Calu3 (cell line): ENCODE data around the gene FNBP1. TPM values are rescaled to one million over a fixed set of nuclear protein-coding genes. Genes with fewer than 3 reads are reported as not detected.

Source experiments
- BruUV-seq: library from RNA; stranded (reverse); fragments of 400-500 nt; replicated peaks from 2 replicates; lab custom pipeline; 2021; lab: Mats Ljungman, UMichigan
- CTCF ChIA-PET: fragments of 300-600 bp; sonication (Branson Sonifier 250); formaldehyde crosslinking; loops from one replicate; lab custom pipeline; 2022; ENCODE audit warnings: antibody characterized with exemption; lab: Charles Lee
- DNase-seq: peaks from one replicate; pipeline ENCODE4 v3.0.0; 2022
- H3K27ac Mint-ChIP-seq: one replicate; pipeline ENCODE4 v1.8.0; 2022; ENCODE audit warnings: mixed read lengths; ENCODE audit not compliant: unreplicated experiment
- H3K27me3 Mint-ChIP-seq: one replicate; pipeline ENCODE4 v1.8.0; 2022; ENCODE audit warnings: mixed read lengths; ENCODE audit not compliant: unreplicated experiment
- H3K36me3 Mint-ChIP-seq: one replicate; pipeline ENCODE4 v1.8.0; 2022; ENCODE audit warnings: mild to moderate bottlenecking, moderate library complexity, mixed read lengths; ENCODE audit not compliant: insufficient read depth, unreplicated experiment
- H3K4me1 Mint-ChIP-seq: one replicate; pipeline ENCODE4 v1.8.0; 2022; ENCODE audit warnings: mild to moderate bottlenecking, low read depth, mixed read lengths; ENCODE audit not compliant: unreplicated experiment
- H3K4me3 Mint-ChIP-seq: one replicate; pipeline ENCODE4 v1.8.0; 2022; ENCODE audit warnings: mild to moderate bottlenecking, low read depth, moderate library complexity, mixed read lengths; ENCODE audit not compliant: unreplicated experiment
- H3K9me3 Mint-ChIP-seq: one replicate; pipeline ENCODE4 v1.8.0; 2022; ENCODE audit warnings: low read depth, mixed read lengths; ENCODE audit not compliant: unreplicated experiment
- intact Hi-C: fragments of 100-400 bp; cut with micrococcal nuclease; formaldehyde crosslinking; loops from one replicate; pipeline ENCODE4 v1.10.0; 2022; ENCODE audit not compliant: unreplicated experiment
- total RNA-seq: library from RNA; stranded (reverse); gene quantifications from 2 replicates; pipeline ENCODE4 v1.2.3, GENCODE V29; 2022
- TF ChIP-seq, protein P1 (sequence below): fragments of 200-600 bp; IDR thresholded peaks from one replicate; pipeline ENCODE4 v1.8.0; 2022; ENCODE audit warnings: antibody characterized with exemption; ENCODE audit not compliant: unreplicated experiment

The FNBP1 gene
- total RNA-seq, 1 experiment from 2014 or later: 9.9 TPM

DNA sequence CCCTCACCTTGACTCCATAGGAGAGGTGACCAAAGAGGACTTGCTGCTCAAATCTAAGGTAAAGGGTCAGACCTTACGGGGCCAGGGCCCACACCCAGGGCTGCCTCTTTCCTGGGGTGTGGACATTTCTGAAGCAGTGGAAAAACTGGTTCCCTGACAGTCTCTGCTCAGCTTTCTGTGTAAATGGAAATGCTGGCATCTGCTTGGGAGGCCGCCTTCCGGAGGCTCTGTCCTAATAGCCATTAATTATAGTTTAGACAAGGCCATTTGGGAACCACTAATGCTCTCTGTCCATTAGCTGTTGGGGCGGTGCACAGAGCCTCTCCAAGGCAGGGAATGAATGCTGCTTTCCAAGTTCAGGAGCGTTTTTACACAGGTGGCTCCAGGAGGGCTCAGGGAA is 190.4 kb downstream of the FNBP1 start:
- H3K9me3 Mint-ChIP-seq: no peaks in the 10 kb centered on the region
- no peak overlapping the region for H3K27ac Mint-ChIP-seq
- H3K4me1 Mint-ChIP-seq: no peaks in the 10 kb centered on the region
- TF ChIP-seq, protein P1, sequence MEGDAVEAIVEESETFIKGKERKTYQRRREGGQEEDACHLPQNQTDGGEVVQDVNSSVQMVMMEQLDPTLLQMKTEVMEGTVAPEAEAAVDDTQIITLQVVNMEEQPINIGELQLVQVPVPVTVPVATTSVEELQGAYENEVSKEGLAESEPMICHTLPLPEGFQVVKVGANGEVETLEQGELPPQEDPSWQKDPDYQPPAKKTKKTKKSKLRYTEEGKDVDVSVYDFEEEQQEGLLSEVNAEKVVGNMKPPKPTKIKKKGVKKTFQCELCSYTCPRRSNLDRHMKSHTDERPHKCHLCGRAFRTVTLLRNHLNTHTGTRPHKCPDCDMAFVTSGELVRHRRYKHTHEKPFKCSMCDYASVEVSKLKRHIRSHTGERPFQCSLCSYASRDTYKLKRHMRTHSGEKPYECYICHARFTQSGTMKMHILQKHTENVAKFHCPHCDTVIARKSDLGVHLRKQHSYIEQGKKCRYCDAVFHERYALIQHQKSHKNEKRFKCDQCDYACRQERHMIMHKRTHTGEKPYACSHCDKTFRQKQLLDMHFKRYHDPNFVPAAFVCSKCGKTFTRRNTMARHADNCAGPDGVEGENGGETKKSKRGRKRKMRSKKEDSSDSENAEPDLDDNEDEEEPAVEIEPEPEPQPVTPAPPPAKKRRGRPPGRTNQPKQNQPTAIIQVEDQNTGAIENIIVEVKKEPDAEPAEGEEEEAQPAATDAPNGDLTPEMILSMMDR: no peak
- H3K4me3 Mint-ChIP-seq: no peak overlapping the region
- no peak for DNase-seq
- BruUV-seq: no TSS peak
- intact Hi-C loops: no loop called here
- H3K27me3 Mint-ChIP-seq: no peaks in the 10 kb centered on the region
- no peaks in the 10 kb centered on the region for H3K36me3 Mint-ChIP-seq
- CTCF ChIA-PET: no interaction called here

DNA sequence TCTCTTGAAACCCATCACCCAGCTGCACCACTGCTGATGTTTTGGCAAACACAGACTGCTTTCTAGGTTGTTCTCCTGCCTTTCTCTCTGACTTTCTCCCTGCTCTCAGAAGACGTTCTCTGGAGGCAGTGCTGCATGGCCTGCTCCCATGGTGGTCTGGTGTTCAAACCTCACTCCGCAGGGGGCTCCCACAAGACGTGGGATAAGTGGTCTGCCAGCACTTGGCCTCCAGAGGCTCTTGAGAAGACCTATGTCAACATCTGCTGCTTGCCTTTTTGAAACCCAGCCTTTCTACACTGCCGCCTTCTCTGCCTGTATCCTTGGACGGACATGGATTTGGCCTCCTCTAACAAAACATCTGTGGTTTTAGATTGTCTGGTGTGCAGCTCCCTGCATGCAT is 191.2 kb downstream of the FNBP1 start:
- Mint-ChIP-seq H3K27me3 (no peaks in the 10 kb centered on the region), H3K4me3 (no peak overlapping the region)

DNA sequence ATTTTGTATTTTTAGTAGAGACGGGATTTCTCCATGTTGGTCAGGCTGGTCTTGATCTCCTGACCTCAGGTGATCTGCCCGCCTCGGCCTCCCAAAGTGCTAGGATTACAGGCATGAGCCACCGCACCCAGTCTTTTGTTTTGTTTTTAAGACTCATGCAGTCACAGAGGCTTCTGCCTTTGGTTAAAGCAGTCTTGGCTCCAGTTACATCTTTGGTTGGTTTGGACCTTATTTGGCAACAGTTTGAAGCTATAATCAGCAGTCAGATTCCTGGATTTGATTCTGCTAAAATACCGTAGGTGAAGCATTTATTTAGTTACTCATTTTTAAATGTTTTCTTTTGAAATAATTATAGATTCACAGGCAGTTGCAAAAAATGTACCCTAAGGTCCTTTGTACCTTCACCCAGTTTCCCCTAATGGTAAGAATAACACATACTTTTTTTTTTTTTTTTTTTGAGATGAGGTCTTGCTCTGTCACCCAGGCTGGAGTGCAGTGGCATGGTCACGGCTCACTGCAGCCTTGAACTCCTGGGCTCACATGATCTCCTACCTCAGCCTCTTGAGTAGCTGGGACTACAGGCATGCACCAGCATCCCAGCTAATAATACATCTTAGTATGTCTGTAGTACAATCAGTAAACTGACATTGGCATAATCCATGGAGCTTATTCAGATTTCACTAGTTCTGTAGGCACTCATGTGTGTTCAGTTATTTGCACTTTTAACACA is 192.0 kb downstream of the FNBP1 start:
- no peaks in the 10 kb centered on the region for H3K4me1 Mint-ChIP-seq
- DNase-seq: no peak
- no peaks in the 10 kb centered on the region for H3K36me3 Mint-ChIP-seq
- TF ChIP-seq, protein P1: no peak
- no peak overlapping the region for H3K27ac Mint-ChIP-seq
- intact Hi-C loops: no loop called here
- no peak overlapping the region for H3K4me3 Mint-ChIP-seq
- CTCF ChIA-PET: interaction anchor here (0.7 kb wide), 1 partner anchor 747 kb away, joined by 3 read pairs; no protein-coding TSS in a partner anchor
- BruUV-seq: no TSS peak
- H3K9me3 Mint-ChIP-seq: no peaks in the 10 kb centered on the region
- no peaks in the 10 kb centered on the region for H3K27me3 Mint-ChIP-seq

More for the DNA sequence above, 191.2 kb downstream of the FNBP1 start:
- intact Hi-C loops: no loop called here
- Mint-ChIP-seq H3K9me3 (no peaks in the 10 kb centered on the region), H3K4me1 (no peaks in the 10 kb centered on the region), H3K36me3 (no peaks in the 10 kb centered on the region), H3K27ac (no peak overlapping the region)
- TF ChIP-seq, protein P1: no peak
- no peak for DNase-seq
- CTCF ChIA-PET: no interaction called here
- BruUV-seq: no TSS peak

DNA sequence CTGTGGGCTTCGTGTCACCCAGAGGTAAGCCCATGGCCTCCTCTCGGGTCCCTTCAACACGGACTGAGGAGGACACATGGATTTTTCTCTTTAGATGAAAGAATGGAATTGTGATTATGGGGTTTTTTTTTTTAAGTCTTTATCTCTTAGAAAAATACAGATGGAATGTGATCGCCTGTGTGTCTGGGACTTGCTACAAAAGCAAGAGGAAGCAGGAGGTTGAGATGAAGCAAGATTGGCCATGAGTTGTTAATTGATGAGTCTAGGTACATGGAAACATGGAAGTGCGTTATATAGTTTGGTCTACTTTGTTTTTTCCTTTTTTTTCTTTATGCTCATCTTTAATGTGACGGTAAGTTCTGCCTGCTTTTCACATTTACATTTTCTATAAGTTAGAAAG is 193.1 kb downstream of the FNBP1 start:
- no peak for DNase-seq
- Mint-ChIP-seq H3K36me3 (no peaks in the 10 kb centered on the region), H3K9me3 (no peaks in the 10 kb centered on the region), H3K4me1 (no peaks in the 10 kb centered on the region), H3K27ac (no peak overlapping the region), H3K27me3 (no peaks in the 10 kb centered on the region), H3K4me3 (no peak overlapping the region)
- CTCF ChIA-PET: no interaction called here
- TF ChIP-seq, protein P1: no peak
- BruUV-seq: no TSS peak
- intact Hi-C loops: no loop called here
